Body of pancreas (tissue), 4 donors: ENCODE measurements around the gene CCDC184. TPM values are rescaled to one million over a fixed set of nuclear protein-coding genes. Genes with fewer than 3 reads are reported as not detected.
A peak's percentile ranks its signal among the peaks of the same experiment; 100 is the strongest.

Experiments
- ATAC-seq: fragments of 150-250 bp; one replicate; pipeline ENCODE4 v1.9.1; 2016
- DNase-seq, 4 donors: peaks; one replicate each; pipeline ENCODE4 v3.0.0-alpha.2; 2019
- H3K27ac ChIP-seq, 4 donors: fragments of 200-600 bp; sonication (generic); 1 replicate in 3 of 4; 2 replicates in 1 of 4; pipeline versions ENCODE4 v1.5.1 to v1.6.1; 2016 to 2019; ENCODE audit warnings: mild to moderate bottlenecking in 1 of 4, mixed read lengths in 1 of 4, moderate library complexity in 1 of 4
- H3K27me3 ChIP-seq, 2 donors: fragments of 200-600 bp; sonication (generic); one replicate each; pipeline ENCODE4 v1.6.0; 2016; ENCODE audit warnings: mild to moderate bottlenecking in 1 of 2
- H3K36me3 ChIP-seq, 2 donors: fragments of 200-600 bp; sonication (generic); replicated peaks in 1 of 2; 2 replicates each; pipeline ENCODE4 v1.5.1; 2016; ENCODE audit warnings: low read depth in 2 of 2; ENCODE audit not compliant: insufficient read depth in 1 of 2
- H3K4me1 ChIP-seq: fragments of 200-600 bp; sonication (generic); one replicate; pipeline ENCODE4 v1.6.0; 2016
- H3K4me3 ChIP-seq, 2 donors: fragments of 200-600 bp; sonication (generic); 1 replicate in 1 of 2; 2 replicates in 1 of 2; pipeline ENCODE4 v1.5.1; 2016 to 2019
- H3K9me3 ChIP-seq, 3 donors: fragments of 200-600 bp; sonication (generic); 1 replicate in 2 of 3; 2 replicates in 1 of 3; pipeline ENCODE4 v1.5.1; 2016
- POLR2A ChIP-seq, 3 donors: fragments of 450-650 bp; IDR thresholded peaks; one replicate each; pipeline ENCODE4 v1.6.1; 2016; ENCODE audit warnings: antibody characterized with exemption in 3 of 3, mild to moderate bottlenecking in 2 of 3
- WGBS, 2 donors: methylation state at CpG; one replicate each; pipeline ENCODE4 v1.1.5; 2017; 5-methylcytosine and 5-hydroxymethylcytosine counted together
- intact Hi-C: fragments of 100-400 bp; cut with DNase I; formaldehyde crosslinking; loops from one replicate; pipeline ENCODE4 v1.15.1; 2023
- total RNA-seq, 2 donors: library from RNA; depleted of rRNA; stranded (reverse); fragments of >200 nt; gene quantifications; one replicate each; pipeline ENCODE4 v1.1.0, GENCODE V29; 2016
- TF ChIP-seq, protein P1 (sequence below), 7 experiments: fragments of 450-650 bp in 4 of 7; fragments of 200-600 bp in 3 of 7; sonication (generic) in 3 of 7; IDR thresholded peaks; one replicate each; pipeline ENCODE4 v1.5.1; 2016 to 2019; ENCODE audit warnings: antibody characterized with exemption in 7 of 7

The CCDC184 gene
- total RNA-seq, 2 donors from 2014 or later, result 0.26 TPM; not detected in 1

- H3K4me3 ChIP-seq, result peak overlapping the region; percentile 10 to 36
- peak; percentile 46 for ATAC-seq
- intact Hi-C loops, result no loop called here
- peaks cover 0 to 14% (median 0%) of the 10 kb centered on the region in 3 donors for H3K9me3 ChIP-seq
- H3K4me1 ChIP-seq, result peaks cover 20% of the 10 kb centered on the region
- 0 to 2% methylated on average over 10 of the region's 10 CpGs for WGBS, 2 donors
- peak overlapping the region; percentile 86 to 97 (median 94) for H3K27ac ChIP-seq
- no peak for TF ChIP-seq POLR2A (IDR thresholded peaks at IDR 0.05)
- TF ChIP-seq, protein P1, sequence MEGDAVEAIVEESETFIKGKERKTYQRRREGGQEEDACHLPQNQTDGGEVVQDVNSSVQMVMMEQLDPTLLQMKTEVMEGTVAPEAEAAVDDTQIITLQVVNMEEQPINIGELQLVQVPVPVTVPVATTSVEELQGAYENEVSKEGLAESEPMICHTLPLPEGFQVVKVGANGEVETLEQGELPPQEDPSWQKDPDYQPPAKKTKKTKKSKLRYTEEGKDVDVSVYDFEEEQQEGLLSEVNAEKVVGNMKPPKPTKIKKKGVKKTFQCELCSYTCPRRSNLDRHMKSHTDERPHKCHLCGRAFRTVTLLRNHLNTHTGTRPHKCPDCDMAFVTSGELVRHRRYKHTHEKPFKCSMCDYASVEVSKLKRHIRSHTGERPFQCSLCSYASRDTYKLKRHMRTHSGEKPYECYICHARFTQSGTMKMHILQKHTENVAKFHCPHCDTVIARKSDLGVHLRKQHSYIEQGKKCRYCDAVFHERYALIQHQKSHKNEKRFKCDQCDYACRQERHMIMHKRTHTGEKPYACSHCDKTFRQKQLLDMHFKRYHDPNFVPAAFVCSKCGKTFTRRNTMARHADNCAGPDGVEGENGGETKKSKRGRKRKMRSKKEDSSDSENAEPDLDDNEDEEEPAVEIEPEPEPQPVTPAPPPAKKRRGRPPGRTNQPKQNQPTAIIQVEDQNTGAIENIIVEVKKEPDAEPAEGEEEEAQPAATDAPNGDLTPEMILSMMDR (IDR thresholded peaks at IDR 0.05), result peak in 6 of 7 experiments; percentile 30 to 62 (median 47)
- H3K27me3 ChIP-seq, result no peaks in the 10 kb centered on the region
- no peaks in the 10 kb centered on the region for H3K36me3 ChIP-seq
- peak in 2 of 4 donors; percentile 19 to 37 for DNase-seq
These were observed 14.1 kb downstream of the CCDC184 start for GRCh38 chr12:48197549-48197970.

DNA sequence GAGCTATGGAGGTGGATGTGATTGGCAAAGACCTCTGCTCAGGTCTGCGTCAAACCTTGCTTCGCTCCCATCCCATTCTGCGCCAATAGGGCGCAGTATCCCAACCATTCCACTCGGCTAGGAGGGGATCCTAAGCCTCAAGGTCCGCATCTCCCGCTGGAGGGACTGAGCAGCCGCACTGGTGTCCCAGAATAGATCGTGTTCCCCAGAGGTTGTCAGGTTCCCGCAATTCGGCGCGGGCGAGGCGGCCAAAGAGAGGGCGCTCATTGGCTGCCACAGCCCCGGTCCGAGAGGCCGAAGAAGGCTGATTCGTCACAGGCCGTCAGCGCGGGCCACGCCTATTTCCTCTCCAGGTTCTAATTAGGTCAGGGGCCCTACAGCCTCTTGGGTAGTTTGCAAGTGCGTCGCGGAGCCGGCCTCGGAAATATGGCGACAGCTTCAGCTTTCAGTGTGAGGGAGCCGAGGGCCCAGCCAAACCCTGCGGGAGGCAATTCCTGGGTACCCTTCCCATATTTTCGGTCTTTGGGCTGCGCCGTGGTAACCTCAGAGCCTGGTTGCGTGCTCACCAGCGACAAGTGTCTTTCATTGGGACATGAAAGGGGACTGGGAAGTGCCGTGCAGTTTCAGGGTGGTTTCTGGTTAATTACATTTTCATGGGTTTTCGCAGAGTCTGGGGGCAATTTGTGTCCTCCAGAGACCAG is 14.7 kb downstream of the CCDC184 start:
- WGBS, 2 donors, result 0 to 1% methylated on average over 18 to 39 of the region's 39 CpGs
- DNase-seq, result peak; percentile 95 to 98 (median 98)
- Histone ChIP-seq H3K9me3 (peaks cover 0 to 20% (median 0%) of the 10 kb centered on the region in 3 donors), H3K4me1 (peaks cover 20% of the 10 kb centered on the region), H3K27me3 (no peaks in the 10 kb centered on the region), H3K27ac (peak overlapping the region; percentile 86 to 97 (median 94)), H3K36me3 (no peaks in the 10 kb centered on the region), H3K4me3 (peak overlapping the region; percentile 36 to 60)
- ATAC-seq, result peak; percentile 99
- intact Hi-C loops, result no loop called here
- TF ChIP-seq, protein P1 (IDR thresholded peaks at IDR 0.05), result peak in 1 of 7 experiments; percentile 21
- TF ChIP-seq POLR2A (IDR thresholded peaks at IDR 0.05), result peak; percentile 94 to 98 (median 98)

- intact Hi-C loops, result no loop called here
- Histone ChIP-seq H3K9me3 (peaks cover 0 to 23% (median 0%) of the 10 kb centered on the region in 3 donors), H3K36me3 (no peaks in the 10 kb centered on the region), H3K27ac (peak overlapping the region; percentile 86 to 97 (median 94)), H3K27me3 (no peaks in the 10 kb centered on the region), H3K4me1 (peaks cover 20% of the 10 kb centered on the region), H3K4me3 (peak overlapping the region; percentile 36 to 60)
- ATAC-seq, result peak; percentile 10
- WGBS, 2 donors, result 7 to 22% methylated on average over 26 of the region's 26 CpGs
- peak; percentile 32 to 45 (median 37) for DNase-seq
- TF ChIP-seq POLR2A (IDR thresholded peaks at IDR 0.05), result no peak
- TF ChIP-seq, protein P1 (IDR thresholded peaks at IDR 0.05), result no peak
These were observed 15.2 kb downstream of the CCDC184 start for GRCh38 chr12:48198672-48198971.

- no peaks in the 10 kb centered on the region for H3K27me3 ChIP-seq
- no peak for ATAC-seq
- TF ChIP-seq, protein P1 (IDR thresholded peaks at IDR 0.05), result no peak
- TF ChIP-seq POLR2A (IDR thresholded peaks at IDR 0.05), result no peak
- no peaks in the 10 kb centered on the region for H3K36me3 ChIP-seq
- peak overlapping the region in 1 of 2 donors; percentile 36 for H3K4me3 ChIP-seq
- intact Hi-C loops, result no loop called here
- peaks cover 20% of the 10 kb centered on the region for H3K4me1 ChIP-seq
- DNase-seq, result no peak
- H3K27ac ChIP-seq, result peak overlapping the region in 3 of 4 donors; percentile 91 to 97 (median 97)
- H3K9me3 ChIP-seq, result peaks cover 0 to 27% (median 0%) of the 10 kb centered on the region in 3 donors
- WGBS, 2 donors, result 61 to 75% methylated on average over 10 of the region's 10 CpGs
These were observed 15.5 kb downstream of the CCDC184 start for GRCh38 chr12:48198985-48199384.
